Measurements from ENCODE around the gene PI4KB. TPM values are rescaled to one million over a fixed set of nuclear protein-coding genes. Genes with fewer than 3 reads are reported as not detected.
A peak's percentile ranks its signal among the peaks of the same experiment; 100 is the strongest.

PI4KB gene
- total and polyA plus RNA-seq, 9 of the 15 experiments (the other 6 are each of a cell fraction or from before 2014, with no cell fraction given) = 3.1 to 65.4 (median 45.1) TPM

DNA sequence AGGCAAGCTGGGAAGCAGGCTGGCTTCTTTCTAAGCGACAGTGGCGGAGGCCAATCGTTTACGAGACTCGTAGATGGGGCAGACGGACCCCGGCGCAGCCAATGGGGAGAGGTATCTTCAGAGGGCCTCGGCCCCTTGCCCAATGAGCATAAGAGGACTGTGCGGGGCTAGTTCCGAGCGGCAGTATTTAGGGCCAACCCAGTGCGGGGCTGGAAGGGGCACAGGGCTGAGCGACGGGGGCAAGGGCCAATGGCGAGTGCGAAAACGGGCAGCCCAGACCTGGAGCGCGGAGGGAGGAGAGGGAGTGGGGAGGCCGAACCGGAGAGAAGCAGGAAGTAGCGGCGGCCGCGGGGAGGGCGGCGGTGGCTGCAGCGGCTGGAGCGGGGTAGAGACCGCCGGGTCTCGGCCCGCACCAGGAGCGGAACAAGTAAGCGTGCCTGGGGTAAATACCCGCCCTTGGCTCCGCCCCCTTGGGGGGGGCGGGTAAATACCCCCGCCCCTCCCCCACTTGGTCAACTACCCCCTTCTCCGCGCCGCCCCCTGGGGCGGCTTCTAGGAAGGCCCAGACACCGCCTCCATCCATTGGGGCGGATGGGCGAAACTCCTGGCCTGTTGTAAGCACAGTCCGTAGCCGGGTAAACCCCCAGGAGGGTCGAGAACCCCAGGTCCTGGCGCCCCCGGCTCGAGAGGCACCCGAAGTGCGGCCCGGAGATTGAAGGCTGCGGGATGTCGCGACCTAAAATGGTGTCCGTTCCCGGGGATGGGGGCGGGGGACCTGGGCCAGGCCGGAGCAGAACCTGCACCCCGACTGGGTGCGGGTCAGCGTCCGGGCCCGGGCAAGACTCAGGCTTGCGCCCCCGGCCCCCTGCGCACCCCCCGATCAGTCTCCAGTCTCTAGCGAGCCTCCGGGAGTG is 45.0 kb downstream of the PI4KB start, which contains the start of gene ZNF687 (continued):
- TF ChIP-seq, protein P1, sequence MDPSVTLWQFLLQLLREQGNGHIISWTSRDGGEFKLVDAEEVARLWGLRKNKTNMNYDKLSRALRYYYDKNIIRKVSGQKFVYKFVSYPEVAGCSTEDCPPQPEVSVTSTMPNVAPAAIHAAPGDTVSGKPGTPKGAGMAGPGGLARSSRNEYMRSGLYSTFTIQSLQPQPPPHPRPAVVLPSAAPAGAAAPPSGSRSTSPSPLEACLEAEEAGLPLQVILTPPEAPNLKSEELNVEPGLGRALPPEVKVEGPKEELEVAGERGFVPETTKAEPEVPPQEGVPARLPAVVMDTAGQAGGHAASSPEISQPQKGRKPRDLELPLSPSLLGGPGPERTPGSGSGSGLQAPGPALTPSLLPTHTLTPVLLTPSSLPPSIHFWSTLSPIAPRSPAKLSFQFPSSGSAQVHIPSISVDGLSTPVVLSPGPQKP (CRISPR knock-in tag; IDR thresholded peaks at IDR 0.05) = no peak
- TF ChIP-seq CHD4 (IDR thresholded peaks at IDR 0.05; ENCODE audit: insufficient read depth, insufficient replicate concordance, low read depth, low read length, poor library complexity, severe bottlenecking) (no peak), ZNF695 (CRISPR knock-in tag; IDR thresholded peaks at IDR 0.05) (no peak), THRAP3 (IDR thresholded peaks at IDR 0.05; ENCODE audit: borderline replicate concordance) (no peak), DMBX1 (CRISPR knock-in tag; IDR thresholded peaks at IDR 0.05; ENCODE audit: borderline replicate concordance) (no peak), RAD51 (IDR thresholded peaks at IDR 0.05; ENCODE audit: borderline replicate concordance, low read depth) (no peak), ZNF408 (CRISPR knock-in tag; IDR thresholded peaks at IDR 0.05; ENCODE audit: low read depth) (no peak), PHF21A (IDR thresholded peaks at IDR 0.05; ENCODE audit: borderline replicate concordance, low read depth) (peak; percentile 28; the same call in 1 of the 2 replicates), SMAD4 (CRISPR knock-in tag; conservative IDR thresholded peaks at IDR 0.05) (peak; percentile 42; the same call in 1 of the 2 replicates), CREB1 (IDR thresholded peaks at IDR 0.05) (no peak; the same call in 1 of the 2 replicates), CREB1 (CRISPR knock-in tag; IDR thresholded peaks at IDR 0.05) (0 out of 2 replicates have a peak, but pooled peaks have one; percentile 6), RBM25 (IDR thresholded peaks at IDR 0.05; ENCODE audit: low read depth, low read length, severe bottlenecking) (peak; percentile 95), FOXO4 (CRISPR knock-in tag; IDR thresholded peaks at IDR 0.05) (no peak), RBFOX2 (IDR thresholded peaks at IDR 0.05; ENCODE audit: low read depth, low read length) (peak; percentile 79), CEBPZ (IDR thresholded peaks at IDR 0.05; ENCODE audit: borderline replicate concordance, low read depth, low read length) (peak; percentile 99), ZNF124 (CRISPR knock-in tag; IDR thresholded peaks at IDR 0.05) (no peak)
- TF ChIP-seq, protein P2, sequence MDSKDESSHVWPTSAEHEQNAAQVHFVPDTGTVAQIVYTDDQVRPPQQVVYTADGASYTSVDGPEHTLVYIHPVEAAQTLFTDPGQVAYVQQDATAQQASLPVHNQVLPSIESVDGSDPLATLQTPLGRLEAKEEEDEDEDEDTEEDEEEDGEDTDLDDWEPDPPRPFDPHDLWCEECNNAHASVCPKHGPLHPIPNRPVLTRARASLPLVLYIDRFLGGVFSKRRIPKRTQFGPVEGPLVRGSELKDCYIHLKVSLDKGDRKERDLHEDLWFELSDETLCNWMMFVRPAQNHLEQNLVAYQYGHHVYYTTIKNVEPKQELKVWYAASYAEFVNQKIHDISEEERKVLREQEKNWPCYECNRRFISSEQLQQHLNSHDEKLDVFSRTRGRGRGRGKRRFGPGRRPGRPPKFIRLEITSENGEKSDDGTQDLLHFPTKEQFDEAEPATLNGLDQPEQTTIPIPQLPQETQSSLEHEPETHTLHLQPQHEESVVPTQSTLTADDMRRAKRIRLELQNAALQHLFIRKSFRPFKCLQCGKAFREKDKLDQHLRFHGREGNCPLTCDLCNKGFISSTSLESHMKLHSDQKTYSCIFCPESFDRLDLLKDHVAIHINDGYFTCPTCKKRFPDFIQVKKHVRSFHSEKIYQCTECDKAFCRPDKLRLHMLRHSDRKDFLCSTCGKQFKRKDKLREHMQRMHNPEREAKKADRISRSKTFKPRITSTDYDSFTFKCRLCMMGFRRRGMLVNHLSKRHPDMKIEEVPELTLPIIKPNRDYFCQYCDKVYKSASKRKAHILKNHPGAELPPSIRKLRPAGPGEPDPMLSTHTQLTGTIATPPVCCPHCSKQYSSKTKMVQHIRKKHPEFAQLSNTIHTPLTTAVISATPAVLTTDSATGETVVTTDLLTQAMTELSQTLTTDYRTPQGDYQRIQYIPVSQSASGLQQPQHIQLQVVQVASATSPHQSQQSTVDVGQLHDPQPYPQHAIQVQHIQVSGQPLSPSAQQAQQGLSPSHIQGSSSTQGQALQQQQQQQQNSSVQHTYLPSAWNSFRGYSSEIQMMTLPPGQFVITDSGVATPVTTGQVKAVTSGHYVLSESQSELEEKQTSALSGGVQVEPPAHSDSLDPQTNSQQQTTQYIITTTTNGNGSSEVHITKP (IDR thresholded peaks at IDR 0.05; ENCODE audit: partially characterized antibody) = peak; percentile 79
